ENCODE measurements around the gene ANXA4. TPM values are rescaled to one million over a fixed set of nuclear protein-coding genes. Genes with fewer than 3 reads are reported as not detected.

The ANXA4 gene
- total RNA-seq, 4 donors from 2014 or later = 24.8 to 66.4 (median 43.6) TPM

GRCh38 chr2:69781321-69782248 is 39.7 kb downstream of the ANXA4 start:
- 45 to 62% methylated on average over 5 of the region's 5 CpGs for WGBS, 2 donors
- no peaks in the 10 kb centered on the region for H3K9me3 ChIP-seq
- peaks cover 0 to 19% (median 0%) of the 10 kb centered on the region in 3 donors for H3K36me3 ChIP-seq
- no peaks in the 10 kb centered on the region for H3K27me3 ChIP-seq
- H3K27ac ChIP-seq = peak overlapping the region in 2 of 4 donors; percentile 0 to 27
- no peak for TF ChIP-seq POLR2A (IDR thresholded peaks at IDR 0.05)
- TF ChIP-seq CTCF (IDR thresholded peaks at IDR 0.05) = no peak
- H3K4me1 ChIP-seq = peaks cover 0 to 34% (median 2%) of the 10 kb centered on the region in 3 donors
- intact Hi-C loops (cut with DNase I) = no loop called here
- no peak overlapping the region for H3K4me3 ChIP-seq
- no peak for DNase-seq

- H3K27ac ChIP-seq = no peak overlapping the region
- TF ChIP-seq POLR2A (IDR thresholded peaks at IDR 0.05) = no peak
- no peak for TF ChIP-seq CTCF (IDR thresholded peaks at IDR 0.05)
- H3K4me1 ChIP-seq = peaks cover 0 to 31% (median 0%) of the 10 kb centered on the region in 3 donors
- whole genome bisulfite sequencing, 2 donors = 91 to 93% methylated on average over 5 of the region's 5 CpGs
- intact Hi-C loops (cut with DNase I) = no loop called here
- no peaks in the 10 kb centered on the region for H3K27me3 ChIP-seq
- no peak for DNase-seq
- no peak overlapping the region for H3K4me3 ChIP-seq
- peaks cover 0 to 37% (median 6%) of the 10 kb centered on the region in 3 donors for H3K36me3 ChIP-seq
- H3K9me3 ChIP-seq = no peaks in the 10 kb centered on the region
Measured at GRCh38 chr2:69784228-69784627, 42.3 kb downstream of the ANXA4 start.

GRCh38 chr2:69785358-69785757 is 43.4 kb downstream of the ANXA4 start:
- TF ChIP-seq CTCF (IDR thresholded peaks at IDR 0.05) = no peak
- no peak for TF ChIP-seq POLR2A (IDR thresholded peaks at IDR 0.05)
- Histone ChIP-seq H3K4me1 (peaks cover 0 to 32% (median 0%) of the 10 kb centered on the region in 3 donors), H3K9me3 (no peaks in the 10 kb centered on the region), H3K36me3 (peaks cover 0 to 46% (median 6%) of the 10 kb centered on the region in 3 donors), H3K27ac (no peak overlapping the region), H3K27me3 (no peaks in the 10 kb centered on the region), H3K4me3 (no peak overlapping the region)
- DNase-seq = no peak
- intact Hi-C loops (cut with DNase I) = no loop called here
- 89 to 97% methylated on average over 2 of the region's 2 CpGs for WGBS, 2 donors

- TF ChIP-seq CTCF (IDR thresholded peaks at IDR 0.05) (no peak), POLR2A (IDR thresholded peaks at IDR 0.05) (no peak)
- intact Hi-C loops (cut with DNase I) = no loop called here
- peaks cover 0 to 46% (median 6%) of the 10 kb centered on the region in 3 donors for H3K36me3 ChIP-seq
- WGBS, 2 donors = 78 to 87% methylated on average over 4 of the region's 4 CpGs
- H3K4me1 ChIP-seq = peaks cover 0 to 32% (median 3%) of the 10 kb centered on the region in 3 donors
- no peak overlapping the region for H3K4me3 ChIP-seq
- H3K27me3 ChIP-seq = no peaks in the 10 kb centered on the region
- H3K27ac ChIP-seq = no peak overlapping the region
- no peak for DNase-seq
- H3K9me3 ChIP-seq = no peaks in the 10 kb centered on the region
Measured at GRCh38 chr2:69786052-69786560, 44.2 kb downstream of the ANXA4 start.

- H3K36me3 ChIP-seq = peaks cover 0 to 60% (median 6%) of the 10 kb centered on the region in 3 donors
- TF ChIP-seq CTCF (IDR thresholded peaks at IDR 0.05) (no peak), POLR2A (IDR thresholded peaks at IDR 0.05) (no peak)
- no peaks in the 10 kb centered on the region for H3K27me3 ChIP-seq
- WGBS, 2 donors = 59 to 87% methylated on average over 7 of the region's 7 CpGs
- no peaks in the 10 kb centered on the region for H3K9me3 ChIP-seq
- no peak for DNase-seq
- H3K27ac ChIP-seq = peak overlapping the region in 3 of 4 donors; percentile 16 to 58 (median 29)
- H3K4me3 ChIP-seq = no peak overlapping the region
- intact Hi-C loops (cut with DNase I) = no loop called here
- peaks cover 0 to 26% (median 3%) of the 10 kb centered on the region in 3 donors for H3K4me1 ChIP-seq
Measured at GRCh38 chr2:69789175-69789721, 47.3 kb downstream of the ANXA4 start.

All from esophagus squamous epithelium (tissue), 5 donors.